Measurements from ENCODE around the gene MPPED1. TPM values are rescaled to one million over a fixed set of nuclear protein-coding genes. Genes with fewer than 3 reads are reported as not detected.

Gene MPPED1
- total RNA-seq, 1 experiment from 2014 or later = not detected

GRCh38 chr22:43428521-43428920 lies 16.7 kb downstream of the MPPED1 start:
- no peak for DNase-seq (ENCODE audit: low read depth)

GRCh38 chr22:43429426-43429825 lies 17.6 kb downstream of the MPPED1 start:
- no peak for DNase-seq (ENCODE audit: low read depth)

GRCh38 chr22:43431808-43432554 lies 20.2 kb downstream of the MPPED1 start:
- DNase-seq (ENCODE audit: low read depth) = no peak

- no peak for DNase-seq (ENCODE audit: low read depth)
These were observed 21.1 kb downstream of the MPPED1 start for GRCh38 chr22:43432883-43433415.

GRCh38 chr22:43433451-43434274 lies 21.8 kb downstream of the MPPED1 start:
- DNase-seq (ENCODE audit: low read depth) = no peak

GRCh38 chr22:43434275-43434927 lies 22.6 kb downstream of the MPPED1 start:
- no peak for DNase-seq (ENCODE audit: low read depth)

- no peak for DNase-seq (ENCODE audit: low read depth)
These were observed 23.1 kb downstream of the MPPED1 start for GRCh38 chr22:43434928-43435311.

GRCh38 chr22:43435851-43436811 lies 24.3 kb downstream of the MPPED1 start:
- DNase-seq (ENCODE audit: low read depth) = no peak

- no peak for DNase-seq (ENCODE audit: low read depth)
These were observed 25.1 kb downstream of the MPPED1 start for GRCh38 chr22:43436868-43437267.

GRCh38 chr22:43437871-43438475 lies 26.2 kb downstream of the MPPED1 start:
- no peak for DNase-seq (ENCODE audit: low read depth)

GRCh38 chr22:43438666-43439347 lies 27.0 kb downstream of the MPPED1 start:
- no peak for DNase-seq (ENCODE audit: low read depth)

GRCh38 chr22:43439368-43440103 lies 27.7 kb downstream of the MPPED1 start:
- DNase-seq (ENCODE audit: low read depth) = no peak

GRCh38 chr22:43440104-43440387 lies 28.2 kb downstream of the MPPED1 start:
- no peak for DNase-seq (ENCODE audit: low read depth)

- no peak for DNase-seq (ENCODE audit: low read depth)
These were observed 28.7 kb downstream of the MPPED1 start for GRCh38 chr22:43440556-43440955.

- no peak for DNase-seq (ENCODE audit: low read depth)
These were observed 29.4 kb downstream of the MPPED1 start for GRCh38 chr22:43441216-43441615.

- DNase-seq (ENCODE audit: low read depth) = no peak
These were observed 29.9 kb downstream of the MPPED1 start for GRCh38 chr22:43441751-43442150.

- no peak for DNase-seq (ENCODE audit: low read depth)
These were observed 30.8 kb downstream of the MPPED1 start for GRCh38 chr22:43442386-43443151.

GRCh38 chr22:43443152-43443471 lies 31.3 kb downstream of the MPPED1 start:
- DNase-seq (ENCODE audit: low read depth) = no peak

Measured in HT1080 (cell line).